Fibroblast of lung (primary cell): ENCODE data around the gene IKBKE. TPM values are rescaled to one million over a fixed set of nuclear protein-coding genes. Genes with fewer than 3 reads are reported as not detected.

Experiments used
- DNase-seq, 2 donors: peaks; one replicate each; pipeline versions ENCODE4 v3.0.0 to v3.0.0-alpha.2; 2010; ENCODE audit warnings: low read depth in 2 of 2
- H2AFZ ChIP-seq: 2 replicates; pipeline ENCODE4 v1.5.1; 2012; ENCODE audit warnings: low read length, control low read depth, inconsistent platforms
- H3K27ac ChIP-seq: 2 replicates; pipeline ENCODE4 v1.5.1; 2011; ENCODE audit warnings: low read length, control low read depth; ENCODE audit not compliant: insufficient read depth
- H3K27me3 ChIP-seq: 2 replicates; pipeline ENCODE4 v1.5.1; 2011; ENCODE audit warnings: mild to moderate bottlenecking, low read length; ENCODE audit not compliant: control insufficient read depth, insufficient read depth
- H3K36me3 ChIP-seq: 2 replicates; pipeline ENCODE4 v1.5.1; 2011; ENCODE audit warnings: low read length; ENCODE audit not compliant: control insufficient read depth, insufficient read depth
- H3K4me1 ChIP-seq: 2 replicates; pipeline ENCODE4 v1.5.1; 2011; ENCODE audit warnings: low read length; ENCODE audit not compliant: control insufficient read depth, insufficient read depth; ENCODE audit errors: extremely low read depth
- H3K4me2 ChIP-seq: 2 replicates; pipeline ENCODE4 v1.5.1; 2011; ENCODE audit warnings: low read length, control low read depth; ENCODE audit not compliant: insufficient read depth; ENCODE audit errors: extremely low read depth
- H3K4me3 ChIP-seq, 4 experiments: fragments of 200-600 bp in 1 of 4; sonication (generic) in 1 of 4; replicated peaks in 1 of 4; 2 replicates each; pipeline ENCODE4 v1.5.1; 2011 to 2016; ENCODE audit warnings: low read length in 4 of 4, low read depth in 3 of 4, mild to moderate bottlenecking in 3 of 4, control low read depth in 2 of 4, inconsistent platforms in 1 of 4, mixed read lengths in 1 of 4; ENCODE audit not compliant: insufficient read depth in 1 of 4; ENCODE audit errors: control extremely low read depth in 1 of 4
- H3K79me2 ChIP-seq: 2 replicates; pipeline ENCODE4 v1.5.1; 2012; ENCODE audit warnings: mild to moderate bottlenecking, low read length, inconsistent platforms; ENCODE audit not compliant: control insufficient read depth, insufficient read depth
- H3K9ac ChIP-seq: 2 replicates; pipeline ENCODE4 v1.5.1; 2011; ENCODE audit warnings: mild to moderate bottlenecking, low read length, control low read depth; ENCODE audit not compliant: insufficient read depth
- H3K9me3 ChIP-seq: 2 replicates; pipeline ENCODE4 v1.5.1; 2012; ENCODE audit warnings: low read depth, low read length; ENCODE audit not compliant: control insufficient read depth, insufficient read depth
- H4K20me1 ChIP-seq: 2 replicates; pipeline ENCODE4 v1.5.1; 2011; ENCODE audit warnings: low read length; ENCODE audit not compliant: control insufficient read depth, insufficient read depth; ENCODE audit errors: extremely low read depth
- EZH2 ChIP-seq: IDR thresholded peaks from 2 replicates; pipeline ENCODE4 v1.5.1; 2012; ENCODE audit warnings: low read length, control low read depth, mild to moderate bottlenecking; ENCODE audit errors: missing control alignments
- polyA plus RNA-seq, 2 donors: library from polyadenylated mRNA; depleted of rRNA in 1 of 2; stranded (reverse) in 1 of 2; unstranded in 1 of 2; fragments of >200 nt; gene quantifications; 2 replicates each; pipeline ENCODE4 v1.2.1, GENCODE V29; 2011 to 2012; ENCODE audit warnings: missing spikeins in 1 of 2
- total RNA-seq: library from RNA; depleted of rRNA; stranded (reverse); fragments of >200 nt; gene quantifications from 2 replicates; pipeline ENCODE4 v1.2.1, GENCODE V29; 2014
- TF ChIP-seq, protein P1 (sequence below), 2 donors: IDR thresholded peaks in 1 of 2; conservative IDR thresholded peaks in 1 of 2; 1 replicate in 1 of 2; 2 replicates in 1 of 2; pipeline ENCODE4 v1.5.1; 2011 to 2012; ENCODE audit warnings: low read length in 2 of 2, control low read depth in 1 of 2, inconsistent platforms in 1 of 2, low read depth in 1 of 2, mild to moderate bottlenecking in 1 of 2

The IKBKE gene
- total and polyA plus RNA-seq, 2 donors (not counting 1 experiment from before 2014, with no cell fraction given), result 9.6 to 12.4 TPM

DNA sequence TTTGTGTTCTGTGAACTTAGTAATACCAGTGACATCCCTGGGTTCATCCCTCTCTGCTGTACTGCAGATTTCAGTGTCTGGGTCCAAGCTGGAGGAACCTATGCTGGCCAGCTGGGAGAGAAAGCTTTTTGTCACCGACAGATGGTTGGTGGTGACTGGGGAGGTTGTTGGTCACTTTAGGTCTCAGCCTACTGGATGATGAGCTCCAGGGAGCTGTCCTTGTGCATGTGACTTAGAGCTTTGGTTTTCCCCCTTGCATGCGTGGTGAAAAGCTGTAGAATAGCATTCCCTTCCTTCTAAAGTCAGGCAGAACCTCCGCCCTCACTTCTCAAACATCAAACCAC is 22.9 kb upstream of the IKBKE start:
- TF ChIP-seq, protein P1, sequence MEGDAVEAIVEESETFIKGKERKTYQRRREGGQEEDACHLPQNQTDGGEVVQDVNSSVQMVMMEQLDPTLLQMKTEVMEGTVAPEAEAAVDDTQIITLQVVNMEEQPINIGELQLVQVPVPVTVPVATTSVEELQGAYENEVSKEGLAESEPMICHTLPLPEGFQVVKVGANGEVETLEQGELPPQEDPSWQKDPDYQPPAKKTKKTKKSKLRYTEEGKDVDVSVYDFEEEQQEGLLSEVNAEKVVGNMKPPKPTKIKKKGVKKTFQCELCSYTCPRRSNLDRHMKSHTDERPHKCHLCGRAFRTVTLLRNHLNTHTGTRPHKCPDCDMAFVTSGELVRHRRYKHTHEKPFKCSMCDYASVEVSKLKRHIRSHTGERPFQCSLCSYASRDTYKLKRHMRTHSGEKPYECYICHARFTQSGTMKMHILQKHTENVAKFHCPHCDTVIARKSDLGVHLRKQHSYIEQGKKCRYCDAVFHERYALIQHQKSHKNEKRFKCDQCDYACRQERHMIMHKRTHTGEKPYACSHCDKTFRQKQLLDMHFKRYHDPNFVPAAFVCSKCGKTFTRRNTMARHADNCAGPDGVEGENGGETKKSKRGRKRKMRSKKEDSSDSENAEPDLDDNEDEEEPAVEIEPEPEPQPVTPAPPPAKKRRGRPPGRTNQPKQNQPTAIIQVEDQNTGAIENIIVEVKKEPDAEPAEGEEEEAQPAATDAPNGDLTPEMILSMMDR (conservative IDR thresholded peaks at IDR 0.05 in 1 of 2, IDR thresholded peaks at IDR 0.05 in 1 of 2; ENCODE audit: low read depth in 1 of 2, low read length in 2 of 2), result no peak
- no peak for TF ChIP-seq EZH2
- H3K4me3 ChIP-seq, result no peak overlapping the region
- H4K20me1 ChIP-seq, result no peaks in the 10 kb centered on the region
- no peak overlapping the region for H3K9ac ChIP-seq
- H3K27ac ChIP-seq, result no peak overlapping the region
- H3K27me3 ChIP-seq, result no peaks in the 10 kb centered on the region
- H3K36me3 ChIP-seq, result peaks cover 11% of the 10 kb centered on the region
- H2AFZ ChIP-seq, result no peak overlapping the region
- H3K79me2 ChIP-seq, result no peaks in the 10 kb centered on the region
- H3K4me1 ChIP-seq, result peaks cover 8% of the 10 kb centered on the region
- H3K9me3 ChIP-seq, result no peaks in the 10 kb centered on the region
- H3K4me2 ChIP-seq, result no peak overlapping the region
- no peak for DNase-seq

DNA sequence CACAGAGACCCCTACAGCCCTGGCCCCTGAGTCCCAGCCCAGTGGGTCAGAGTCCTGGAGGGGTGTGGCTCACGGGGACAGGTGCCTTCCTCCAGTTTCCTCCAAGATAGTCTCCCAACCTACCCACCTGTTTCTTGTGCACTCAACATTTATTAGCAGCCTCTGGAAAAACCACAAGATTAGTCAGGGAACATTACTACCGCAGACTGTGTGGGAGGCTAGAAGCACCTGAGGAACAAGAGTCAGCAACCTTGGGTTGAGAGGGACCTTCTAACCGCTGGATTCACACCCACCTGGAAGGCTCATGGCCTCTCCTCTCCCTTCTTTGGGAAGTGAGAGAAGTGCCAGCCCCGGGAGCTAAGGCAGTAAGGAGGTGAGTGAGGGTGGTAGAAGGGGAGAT is 22.5 kb upstream of the IKBKE start:
- H3K9ac ChIP-seq, result no peak overlapping the region
- no peak overlapping the region for H3K27ac ChIP-seq
- DNase-seq, result peak in 1 of 2 donors; percentile 63
- no peak overlapping the region for H2AFZ ChIP-seq
- no peaks in the 10 kb centered on the region for H3K27me3 ChIP-seq
- H3K4me1 ChIP-seq, result peaks cover 8% of the 10 kb centered on the region
- TF ChIP-seq, protein P1 (conservative IDR thresholded peaks at IDR 0.05 in 1 of 2, IDR thresholded peaks at IDR 0.05 in 1 of 2; ENCODE audit: low read depth in 1 of 2, low read length in 2 of 2), result no peak
- no peak for TF ChIP-seq EZH2
- no peak overlapping the region for H3K4me3 ChIP-seq
- H3K36me3 ChIP-seq, result peaks cover 9% of the 10 kb centered on the region
- no peaks in the 10 kb centered on the region for H3K79me2 ChIP-seq
- H3K4me2 ChIP-seq, result no peak overlapping the region
- H4K20me1 ChIP-seq, result no peaks in the 10 kb centered on the region
- no peaks in the 10 kb centered on the region for H3K9me3 ChIP-seq

DNA sequence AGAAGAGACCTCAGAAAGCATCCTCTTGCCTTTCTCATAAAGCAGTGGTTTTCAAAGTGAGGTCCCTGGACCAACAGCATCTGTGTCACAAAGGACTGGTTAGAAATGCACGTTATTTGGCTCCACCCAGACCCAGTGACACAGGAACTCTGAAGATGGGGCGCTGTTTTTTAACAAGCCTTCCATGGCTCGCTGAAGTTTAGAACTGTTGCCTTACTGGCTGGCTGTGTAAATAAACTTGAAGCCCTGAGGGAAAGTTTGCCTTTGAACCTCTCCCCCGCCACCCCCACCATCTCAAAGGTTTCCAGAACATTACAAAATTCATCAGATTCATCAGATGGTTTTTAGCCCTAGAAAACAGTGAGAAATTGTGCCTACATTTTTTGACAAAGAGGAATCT is 21.8 kb upstream of the IKBKE start:
- no peaks in the 10 kb centered on the region for H3K9me3 ChIP-seq
- peaks cover 8% of the 10 kb centered on the region for H3K4me1 ChIP-seq
- H3K27me3 ChIP-seq, result no peaks in the 10 kb centered on the region
- no peaks in the 10 kb centered on the region for H3K79me2 ChIP-seq
- peaks cover 12% of the 10 kb centered on the region for H3K36me3 ChIP-seq
- no peaks in the 10 kb centered on the region for H4K20me1 ChIP-seq
- H3K9ac ChIP-seq, result no peak overlapping the region
- H3K4me2 ChIP-seq, result no peak overlapping the region
- no peak overlapping the region for H2AFZ ChIP-seq
- no peak for DNase-seq
- no peak overlapping the region for H3K27ac ChIP-seq
- TF ChIP-seq, protein P1 (conservative IDR thresholded peaks at IDR 0.05 in 1 of 2, IDR thresholded peaks at IDR 0.05 in 1 of 2; ENCODE audit: low read depth in 1 of 2, low read length in 2 of 2), result no peak
- no peak for TF ChIP-seq EZH2
- H3K4me3 ChIP-seq, result no peak overlapping the region
